A549 treated with dexamethasone at 1 μM for 4 hours (cell line): ENCODE results near the gene MRPL4. TPM values are rescaled to one million over a fixed set of nuclear protein-coding genes. Genes with fewer than 3 reads are reported as not detected.

Source experiments
- total RNA-seq: library from RNA; stranded (reverse); fragments of 200-300 nt; extraction: Qiagen RNA extraction; gene quantifications from 5 replicates; pipeline ENCODE4 v1.2.3, GENCODE V29; 2022

Gene MRPL4
- 54.3 to 76.4 TPM (median 69.8 TPM) in 5 replicates for total RNA-seq

DNA sequence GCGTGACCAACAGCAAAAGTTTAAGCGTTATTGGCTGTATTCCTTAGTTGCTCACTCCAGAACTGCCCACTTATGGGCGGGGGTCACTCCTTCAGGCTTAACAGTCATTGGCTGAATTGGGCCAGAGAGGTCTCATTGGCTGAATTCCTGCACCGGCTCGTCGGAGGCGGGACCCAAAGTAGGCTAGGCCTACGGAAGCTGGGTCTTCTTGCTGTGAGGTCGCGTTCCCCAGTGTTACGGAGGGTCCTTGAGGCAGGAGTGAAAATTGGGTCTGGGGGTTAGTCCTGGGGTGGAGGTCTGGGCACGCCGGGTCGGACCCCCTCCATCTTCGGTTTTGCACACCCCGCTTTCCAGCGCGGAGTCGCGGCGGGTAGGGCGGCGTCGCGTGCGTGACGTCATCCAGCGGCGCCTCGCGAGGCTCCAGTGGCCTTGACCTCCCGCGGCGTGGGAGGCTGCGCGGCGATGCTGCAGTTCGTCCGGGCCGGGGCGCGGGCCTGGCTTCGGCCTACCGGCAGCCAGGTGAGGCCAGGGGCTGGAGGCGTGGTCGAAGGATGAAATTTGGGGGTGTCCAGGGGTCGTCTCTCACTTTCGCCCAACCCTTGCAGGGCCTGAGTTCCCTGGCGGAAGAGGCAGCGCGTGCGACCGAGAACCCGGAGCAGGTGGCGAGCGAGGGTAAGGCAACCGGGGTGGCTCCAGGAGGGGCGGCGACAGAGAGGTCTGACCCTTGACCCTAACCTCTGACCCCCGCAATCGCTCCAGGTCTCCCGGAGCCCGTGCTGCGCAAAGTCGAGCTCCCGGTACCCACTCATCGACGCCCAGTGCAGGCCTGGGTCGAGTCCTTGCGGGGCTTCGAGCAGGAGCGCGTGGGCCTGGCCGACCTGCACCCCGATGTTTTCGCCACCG, at the start of gene MRPL4:
TSS of gene MRPL4 (plus strand) at position 423 of the 903 bp plus-strand sequence. CDS start at position 463, 40 bp downstream.

GRCh38 chr19:10230861-10231611, 21.0 kb upstream of the MRPL4 start, which contains the start of gene S1PR2:
Gene S1PR2 (minus strand): TSS chr19:10231331. CDS start chr19:10224905, 6,426 bp downstream.

GRCh38 chr19:10270616-10271394, 18.8 kb downstream of the MRPL4 start, which contains the start of gene ICAM1:
Gene ICAM1 (plus strand): TSS chr19:10271120. CDS start chr19:10271160, 40 bp downstream.

GRCh38 chr19:10286803-10287737, 35.1 kb downstream of the MRPL4 start, which contains the start of gene ICAM4:
Gene ICAM4 (plus strand): TSS chr19:10286955. CDS start chr19:10287013, 58 bp downstream.

DNA sequence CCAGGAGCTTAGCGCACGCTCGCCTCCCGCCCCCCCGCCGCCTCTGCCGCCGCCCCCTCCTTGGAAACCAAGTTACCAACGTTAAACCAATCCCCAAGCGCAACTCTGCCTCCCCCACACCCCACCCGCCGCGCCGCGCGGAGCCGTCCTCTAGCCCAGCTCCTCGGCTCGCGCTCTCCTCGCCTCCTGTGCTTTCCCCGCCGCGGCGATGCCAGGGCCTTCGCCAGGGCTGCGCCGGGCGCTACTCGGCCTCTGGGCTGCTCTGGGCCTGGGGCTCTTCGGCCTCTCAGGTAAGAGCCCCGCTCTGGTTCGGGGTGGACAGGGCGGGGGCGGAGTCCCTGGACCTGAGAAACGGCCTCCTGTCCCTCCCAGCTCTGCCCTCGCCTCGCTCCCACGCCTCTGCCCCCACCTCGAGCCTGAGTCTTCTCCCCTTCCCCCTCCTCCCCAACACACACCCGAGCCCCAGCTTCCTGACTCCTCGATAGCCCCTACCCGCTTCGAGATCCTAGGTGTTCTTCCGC, 37.9 kb downstream of the MRPL4 start, which contains the start of gene ICAM5:
TSS of gene ICAM5 (plus strand) at position 117 of the 521 bp plus-strand sequence. CDS start at position 209, 92 bp downstream.

DNA sequence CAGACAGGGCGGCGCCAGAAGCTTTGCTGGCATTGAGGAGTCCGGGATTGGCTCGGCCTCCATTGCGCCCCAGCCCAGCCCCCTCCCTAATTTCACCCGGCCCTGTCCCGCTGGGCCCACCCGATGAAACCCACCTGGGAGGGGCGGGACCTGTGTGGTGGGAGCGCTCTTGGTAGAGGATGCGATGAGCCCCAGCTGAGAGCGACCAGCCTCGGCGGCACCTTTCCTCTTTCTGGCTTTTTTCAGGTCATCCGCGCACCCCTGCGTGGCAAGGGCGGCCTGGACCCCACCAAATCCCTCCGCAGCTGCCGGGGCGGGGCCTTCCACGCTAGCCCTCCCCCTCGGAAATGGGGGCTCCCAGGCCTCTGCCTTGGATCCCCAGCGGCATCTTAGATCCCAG, 57.4 kb downstream of the MRPL4 start, which contains the start of gene ZGLP1:
TSS of gene ZGLP1 (minus strand) at position 393 of the 400 bp plus-strand sequence.

Other genes starting within 250 kb of the MRPL4 start
- 2.4 to 3.8 TPM (median 3.0 TPM) in 5 replicates for gene COL5A3, start 241.7 kb upstream of the MRPL4 start, total RNA-seq
- 0.18 to 0.42 TPM (median 0.27 TPM) in 5 replicates for gene RDH8, start 238.7 kb upstream of the MRPL4 start, total RNA-seq
- gene SHFL, start 165.9 kb upstream of the MRPL4 start, total RNA-seq: 6.3 to 8.0 TPM (median 6.9 TPM) in 5 replicates
- 0.05 to 0.19 TPM (median 0.10 TPM) in 4 of 5 replicates, not detected in the other for gene ANGPTL6, start 149.5 kb upstream of the MRPL4 start, total RNA-seq
- 35.9 to 58.3 TPM (median 53.8 TPM) in 5 replicates for gene PPAN, start 145.9 kb upstream of the MRPL4 start, total RNA-seq
- 4.4 to 10.5 TPM (median 7.3 TPM) in 5 replicates for gene P2RY11, start 140.5 kb upstream of the MRPL4 start, total RNA-seq
- 148 to 187 TPM (median 173 TPM) in 5 replicates for gene EIF3G, start 132.3 kb upstream of the MRPL4 start, total RNA-seq
- gene DNMT1, start 57.3 kb upstream of the MRPL4 start, total RNA-seq: 46.9 to 57.5 TPM (median 55.0 TPM) in 5 replicates
- 0.62 to 1.1 TPM (median 0.84 TPM) in 5 replicates for gene S1PR2, start 20.9 kb upstream of the MRPL4 start, total RNA-seq
- gene ICAM1, start 18.9 kb downstream of the MRPL4 start, total RNA-seq: 2.7 to 4.3 TPM (median 3.6 TPM) in 5 replicates
- gene ICAM4, start 34.7 kb downstream of the MRPL4 start, total RNA-seq: 0.09 to 0.11 TPM in 2 of 5 replicates, not detected in the others
- 0.19 to 0.93 TPM (median 0.81 TPM) in 5 replicates for gene ICAM5, start 37.7 kb downstream of the MRPL4 start, total RNA-seq
- gene ZGLP1, start 57.6 kb downstream of the MRPL4 start, total RNA-seq: 0.68 to 1.6 TPM (median 1.5 TPM) in 5 replicates
- 23.4 to 36.5 TPM (median 29.9 TPM) in 5 replicates for gene FDX2, start 63.8 kb downstream of the MRPL4 start, total RNA-seq
- gene RAVER1, start 81.3 kb downstream of the MRPL4 start, total RNA-seq: 16.7 to 32.5 TPM (median 30.2 TPM) in 5 replicates
- gene ICAM3, start 87.4 kb downstream of the MRPL4 start, total RNA-seq: 6.7 to 9.7 TPM (median 8.2 TPM) in 5 replicates
- 27.7 to 47.5 TPM (median 44.4 TPM) in 5 replicates for gene TYK2, start 128.4 kb downstream of the MRPL4 start, total RNA-seq
- 155 to 208 TPM (median 189 TPM) in 5 replicates for gene CDC37, start 151.3 kb downstream of the MRPL4 start, total RNA-seq
- 3.3 to 5.2 TPM (median 4.7 TPM) in 5 replicates for gene PDE4A, start 168.3 kb downstream of the MRPL4 start, total RNA-seq